Activated naive CD8-positive, alpha-beta T cell (primary cell): Measurements from ENCODE around the gene CD300LG.
"Not testable (repeated sequence)": the region's sequence is repeated elsewhere in the genome, so short reads cannot be mapped to it uniquely, and the experiment has no call there.

Experiments
- H3K27ac Mint-ChIP-seq: one replicate; pipeline ENCODE4 v1.8.0; 2021; ENCODE audit warnings: mixed read lengths
- H3K27me3 Mint-ChIP-seq: one replicate; pipeline ENCODE4 v1.8.0; 2021; ENCODE audit warnings: mixed read lengths
- H3K36me3 Mint-ChIP-seq: one replicate; pipeline ENCODE4 v1.8.0; 2021; ENCODE audit warnings: mixed read lengths
- H3K4me1 Mint-ChIP-seq: one replicate; pipeline ENCODE4 v1.8.0; 2021; ENCODE audit warnings: low read depth, mixed read lengths
- H3K4me3 Mint-ChIP-seq: one replicate; pipeline ENCODE4 v1.8.0; 2021; ENCODE audit warnings: mild to moderate bottlenecking, mixed read lengths
- H3K9me3 Mint-ChIP-seq: one replicate; pipeline ENCODE4 v1.8.0; 2021; ENCODE audit warnings: low read depth, mixed read lengths

CD300LG gene

GRCh38 chr17:43855061-43855460 lies 8.1 kb downstream of the CD300LG start:
- no peak overlapping the region for H3K27ac Mint-ChIP-seq
- no peaks in the 10 kb centered on the region for H3K36me3 Mint-ChIP-seq
- H3K4me3 Mint-ChIP-seq: no peak overlapping the region
- no peaks in the 10 kb centered on the region for H3K27me3 Mint-ChIP-seq
- H3K9me3 Mint-ChIP-seq: no peaks in the 10 kb centered on the region
- no peaks in the 10 kb centered on the region for H3K4me1 Mint-ChIP-seq

- H3K27me3 Mint-ChIP-seq: no peaks in the 10 kb centered on the region
- H3K36me3 Mint-ChIP-seq: no peaks in the 10 kb centered on the region
- no peaks in the 10 kb centered on the region for H3K9me3 Mint-ChIP-seq
- no peak overlapping the region for H3K27ac Mint-ChIP-seq
- no peaks in the 10 kb centered on the region for H3K4me1 Mint-ChIP-seq
- no peak overlapping the region for H3K4me3 Mint-ChIP-seq
Measured at GRCh38 chr17:43856141-43856540, 9.2 kb downstream of the CD300LG start.

- no peaks in the 10 kb centered on the region for H3K9me3 Mint-ChIP-seq
- no peaks in the 10 kb centered on the region for H3K27me3 Mint-ChIP-seq
- H3K4me1 Mint-ChIP-seq: no peaks in the 10 kb centered on the region
- H3K4me3 Mint-ChIP-seq: no peak overlapping the region
- no peak overlapping the region for H3K27ac Mint-ChIP-seq
- no peaks in the 10 kb centered on the region for H3K36me3 Mint-ChIP-seq
Measured at GRCh38 chr17:43857141-43857540, 10.2 kb downstream of the CD300LG start.

GRCh38 chr17:43857957-43858600 lies 11.1 kb downstream of the CD300LG start:
- H3K36me3 Mint-ChIP-seq: no peaks in the 10 kb centered on the region
- H3K27ac Mint-ChIP-seq: no peak overlapping the region
- H3K4me1 Mint-ChIP-seq: no peaks in the 10 kb centered on the region
- H3K4me3 Mint-ChIP-seq: no peak overlapping the region
- H3K9me3 Mint-ChIP-seq: no peaks in the 10 kb centered on the region
- H3K27me3 Mint-ChIP-seq: no peaks in the 10 kb centered on the region

- H3K27ac Mint-ChIP-seq: no peak overlapping the region
- H3K4me3 Mint-ChIP-seq: no peak overlapping the region
- H3K9me3 Mint-ChIP-seq: no peaks in the 10 kb centered on the region
- H3K36me3 Mint-ChIP-seq: no peaks in the 10 kb centered on the region
- H3K27me3 Mint-ChIP-seq: no peaks in the 10 kb centered on the region
- H3K4me1 Mint-ChIP-seq: no peaks in the 10 kb centered on the region
Measured at GRCh38 chr17:43860077-43860725, 13.2 kb downstream of the CD300LG start.

GRCh38 chr17:43860927-43861622 lies 14.1 kb downstream of the CD300LG start:
- H3K27ac Mint-ChIP-seq: no peak overlapping the region
- H3K27me3 Mint-ChIP-seq: no peaks in the 10 kb centered on the region
- H3K4me3 Mint-ChIP-seq: no peak overlapping the region
- H3K9me3 Mint-ChIP-seq: no peaks in the 10 kb centered on the region
- H3K36me3 Mint-ChIP-seq: no peaks in the 10 kb centered on the region
- no peaks in the 10 kb centered on the region for H3K4me1 Mint-ChIP-seq

- Mint-ChIP-seq H3K4me1 (no peaks in the 10 kb centered on the region), H3K36me3 (no peaks in the 10 kb centered on the region), H3K27me3 (no peaks in the 10 kb centered on the region), H3K9me3 (no peaks in the 10 kb centered on the region), H3K4me3 (no peak overlapping the region), H3K27ac (no peak overlapping the region)
Measured at GRCh38 chr17:43861960-43862359, 15.0 kb downstream of the CD300LG start.

GRCh38 chr17:43864161-43864984 lies 17.4 kb downstream of the CD300LG start:
- Mint-ChIP-seq H3K36me3 (peaks cover 6% of the 10 kb centered on the region), H3K4me1 (no peaks in the 10 kb centered on the region), H3K4me3 (no peak overlapping the region), H3K9me3 (no peaks in the 10 kb centered on the region), H3K27me3 (peaks cover 10% of the 10 kb centered on the region), H3K27ac (no peak overlapping the region)

- no peaks in the 10 kb centered on the region for H3K4me1 Mint-ChIP-seq
- H3K36me3 Mint-ChIP-seq: peaks cover 6% of the 10 kb centered on the region
- H3K27ac Mint-ChIP-seq: no peak overlapping the region
- no peak overlapping the region for H3K4me3 Mint-ChIP-seq
- peaks cover 19% of the 10 kb centered on the region for H3K27me3 Mint-ChIP-seq
- no peaks in the 10 kb centered on the region for H3K9me3 Mint-ChIP-seq
Measured at GRCh38 chr17:43868226-43868994, 21.4 kb downstream of the CD300LG start.

- not testable (repeated sequence) for H3K4me1 Mint-ChIP-seq, H3K27ac Mint-ChIP-seq, H3K36me3 Mint-ChIP-seq, H3K4me3 Mint-ChIP-seq, H3K9me3 Mint-ChIP-seq
- peaks cover 19% of the 10 kb centered on the region for H3K27me3 Mint-ChIP-seq
Measured at GRCh38 chr17:43869031-43869430, 22.1 kb downstream of the CD300LG start.

- Mint-ChIP-seq H3K9me3 (no peaks in the 10 kb centered on the region), H3K4me1 (no peaks in the 10 kb centered on the region), H3K27me3 (peaks cover 19% of the 10 kb centered on the region), H3K4me3 (no peak overlapping the region), H3K36me3 (peaks cover 6% of the 10 kb centered on the region), H3K27ac (no peak overlapping the region)
Measured at GRCh38 chr17:43871946-43872690, 25.1 kb downstream of the CD300LG start.

- no peak overlapping the region for H3K27ac Mint-ChIP-seq
- H3K4me1 Mint-ChIP-seq: no peaks in the 10 kb centered on the region
- H3K27me3 Mint-ChIP-seq: peaks cover 16% of the 10 kb centered on the region
- no peak overlapping the region for H3K4me3 Mint-ChIP-seq
- peaks cover 6% of the 10 kb centered on the region for H3K36me3 Mint-ChIP-seq
- no peaks in the 10 kb centered on the region for H3K9me3 Mint-ChIP-seq
Measured at GRCh38 chr17:43873091-43873490, 26.1 kb downstream of the CD300LG start.

GRCh38 chr17:43873815-43874214 lies 26.8 kb downstream of the CD300LG start:
- no peaks in the 10 kb centered on the region for H3K36me3 Mint-ChIP-seq
- H3K27me3 Mint-ChIP-seq: peaks cover 9% of the 10 kb centered on the region
- no peak overlapping the region for H3K27ac Mint-ChIP-seq
- H3K4me3 Mint-ChIP-seq: no peak overlapping the region
- peaks cover 1% of the 10 kb centered on the region for H3K4me1 Mint-ChIP-seq
- H3K9me3 Mint-ChIP-seq: no peaks in the 10 kb centered on the region

GRCh38 chr17:43874293-43874692 lies 27.3 kb downstream of the CD300LG start:
- Mint-ChIP-seq H3K4me3 (no peak overlapping the region), H3K4me1 (peaks cover 2% of the 10 kb centered on the region), H3K27ac (no peak overlapping the region), H3K27me3 (peaks cover 9% of the 10 kb centered on the region), H3K36me3 (no peaks in the 10 kb centered on the region), H3K9me3 (no peaks in the 10 kb centered on the region)
